SH-SY5Y (cell line): Measurements from ENCODE around the gene ARHGAP4.

Experiments
- GATA2 ChIP-seq: IDR thresholded peaks from 2 replicates; pipeline ENCODE4 v1.6.1; 2011; ENCODE audit warnings: mild to moderate bottlenecking, low read depth, low read length
- GATA3 ChIP-seq: IDR thresholded peaks from 2 replicates; pipeline ENCODE4 v1.6.1; 2011; ENCODE audit warnings: low read depth, mild to moderate bottlenecking, low read length, moderate library complexity

- TF ChIP-seq GATA2: no peak
- no peak for TF ChIP-seq GATA3
Measured at GRCh38 chrX:153925739-153926551, at the start of gene ARHGAP4.
